ENCODE data around the gene SCGN.

DNA sequence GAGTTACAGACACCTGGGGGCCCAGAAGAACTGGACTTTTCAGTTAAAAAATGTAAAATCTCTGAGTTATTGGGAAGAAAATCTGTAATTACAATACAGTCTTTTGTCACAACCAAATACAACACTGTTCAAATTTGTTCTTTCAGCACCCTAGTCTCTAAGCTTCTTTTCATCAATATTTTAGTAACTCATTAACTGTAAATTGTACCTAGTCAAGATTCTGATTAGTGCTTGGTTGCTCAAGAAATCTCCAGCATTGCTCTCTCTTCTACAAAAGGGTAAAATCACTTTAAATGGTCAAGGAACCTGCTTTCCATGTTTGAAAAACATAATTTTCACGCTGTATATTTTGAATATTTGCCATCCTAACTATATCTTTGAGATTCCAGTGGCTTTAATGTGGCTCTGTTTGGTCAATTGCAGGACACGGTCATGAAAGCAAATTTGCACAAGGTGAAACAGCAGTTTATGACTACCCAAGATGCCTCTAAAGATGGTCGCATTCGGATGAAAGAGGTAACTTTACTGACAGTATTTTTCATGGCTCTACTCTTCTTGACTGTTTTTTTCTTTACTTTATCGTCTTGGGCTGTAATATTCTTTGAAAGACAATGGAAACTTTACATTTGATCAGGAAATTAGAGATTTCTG is 9.2 kb downstream of the SCGN start:
- TF ChIP-seq CTCF (optimal IDR thresholded peaks at IDR 0.05 in 1 of 3, IDR thresholded peaks at IDR 0.05 in 1 of 3, conservative IDR thresholded peaks at IDR 0.05 in 1 of 3; ENCODE audit: extremely low read depth in 1 of 3, insufficient read depth in 2 of 3, low read length in 3 of 3) (no peak), EZH2 (IDR thresholded peaks at IDR 0.05; ENCODE audit: low read length) (no peak)
